Measurements from ENCODE around the gene ACOX1. TPM values are rescaled to one million over a fixed set of nuclear protein-coding genes. Genes with fewer than 3 reads are reported as not detected.

ACOX1 gene
- total and polyA plus RNA-seq, 2 of the 13 experiments (the other 11 are each of a cell fraction or from before 2014, with no cell fraction given), result 86.4 to 120 TPM

- TF ChIP-seq ZNF407 (CRISPR knock-in tag; IDR thresholded peaks at IDR 0.05; ENCODE audit: not compliant biosample characterization), result peak; percentile 16
- peak; percentile 72 for TF ChIP-seq CTCF (CRISPR knock-in tag; IDR thresholded peaks at IDR 0.05)
- peak; percentile 72 for TF ChIP-seq HOMEZ (CRISPR knock-in tag; IDR thresholded peaks at IDR 0.05; ENCODE audit: low read depth)
- no peak for TF ChIP-seq NFE2 (CRISPR knock-in tag; IDR thresholded peaks at IDR 0.05)
- TF ChIP-seq SOX6 (IDR thresholded peaks at IDR 0.05), result no peak
- TF ChIP-seq SOX6 (CRISPR knock-in tag; IDR thresholded peaks at IDR 0.05), result peak; percentile 95
- TF ChIP-seq ARHGAP35 (CRISPR knock-in tag; IDR thresholded peaks at IDR 0.05; ENCODE audit: borderline replicate concordance), result peak; percentile 65; the same call in 1 of the 2 replicates
- TF ChIP-seq ZNF670 (CRISPR knock-in tag; IDR thresholded peaks at IDR 0.05; ENCODE audit: borderline replicate concordance), result peak; percentile 97; the same call in 1 of the 2 replicates
- TF ChIP-seq SATB2 (CRISPR knock-in tag; IDR thresholded peaks at IDR 0.05), result no peak; the same call in none of the 2 replicates
- no peak for TF ChIP-seq NR1H2 (CRISPR knock-in tag; IDR thresholded peaks at IDR 0.05; ENCODE audit: borderline replicate concordance, low read depth)
- peak; percentile 92; the same call in 1 of the 2 replicates for TF ChIP-seq MZF1 (CRISPR knock-in tag; IDR thresholded peaks at IDR 0.05; ENCODE audit: borderline replicate concordance)
- 0 out of 2 replicates have a peak, but pooled peaks have one; percentile 26 for TF ChIP-seq DNMT3B (CRISPR knock-in tag; conservative IDR thresholded peaks at IDR 0.05)
- TF ChIP-seq EEA1 (CRISPR knock-in tag; IDR thresholded peaks at IDR 0.05; ENCODE audit: borderline replicate concordance), result no peak; the same call in 1 of the 2 replicates
- TF ChIP-seq CERS6 (CRISPR knock-in tag; IDR thresholded peaks at IDR 0.05), result no peak
These were observed at the start of gene ACOX1, which contains the start of gene TEN1 (continued) for GRCh38 chr17:75978938-75979704.
